DOHH2 (cell line): ENCODE measurements around the gene RGMA.
A peak's percentile ranks its signal among the peaks of the same experiment; 100 is the strongest.

ENCODE experiments used
- H3F3A ChIP-seq: fragments of 200-600 bp; sonication (generic), shearing (Covaris generic); 2 replicates; pipeline ENCODE4 v1.6.0; 2016; ENCODE audit warnings: antibody characterized with exemption, mild to moderate bottlenecking; ENCODE audit not compliant: control insufficient read depth, insufficient read depth
- H3K27ac ChIP-seq: fragments of 200-600 bp; sonication (generic); 2 replicates; pipeline ENCODE4 v1.5.1; 2014; ENCODE audit warnings: low read depth, mild to moderate bottlenecking, low read length, moderate library complexity
- H3K27me3 ChIP-seq: fragments of 200-600 bp; sonication (generic); 2 replicates; pipeline ENCODE4 v1.6.1; 2014; ENCODE audit warnings: mild to moderate bottlenecking, low read length, mixed read lengths; ENCODE audit not compliant: control insufficient read depth
- H3K36me3 ChIP-seq: fragments of 200-600 bp; sonication (generic); 2 replicates; pipeline ENCODE4 v1.6.1; 2014; ENCODE audit warnings: mild to moderate bottlenecking, low read length, moderate library complexity, mixed read lengths; ENCODE audit not compliant: control insufficient read depth
- H3K4me1 ChIP-seq: fragments of 200-600 bp; sonication (generic); 2 replicates; pipeline ENCODE4 v1.6.1; 2014; ENCODE audit warnings: mild to moderate bottlenecking, low read length, mixed read lengths; ENCODE audit not compliant: control insufficient read depth
- H3K4me2 ChIP-seq: fragments of 200-600 bp; sonication (generic); 2 replicates; pipeline ENCODE4 v1.6.0; 2014; ENCODE audit warnings: mild to moderate bottlenecking, low read length, moderate library complexity
- H3K4me3 ChIP-seq: fragments of 200-600 bp; sonication (generic); 2 replicates; pipeline ENCODE4 v1.5.1; 2014; ENCODE audit warnings: mild to moderate bottlenecking, low read length, mixed read lengths
- H3K79me2 ChIP-seq: fragments of 200-600 bp; sonication (generic); 2 replicates; pipeline ENCODE4 v1.6.1; 2014; ENCODE audit warnings: mild to moderate bottlenecking, low read length, mixed read lengths; ENCODE audit not compliant: control insufficient read depth
- H3K9me2 ChIP-seq: fragments of 200-600 bp; sonication (generic); replicated peaks from 2 replicates; pipeline ENCODE4 v1.6.1; 2014; ENCODE audit warnings: mild to moderate bottlenecking, low read length, mixed read lengths; ENCODE audit not compliant: control insufficient read depth
- H3K9me3 ChIP-seq: fragments of 200-600 bp; sonication (generic); 2 replicates; pipeline ENCODE4 v1.6.1; 2014; ENCODE audit warnings: antibody characterized with exemption, low read length, mixed read lengths; ENCODE audit not compliant: control insufficient read depth, insufficient read depth
- H4K20me1 ChIP-seq: fragments of 200-600 bp; sonication (generic); 2 replicates; pipeline ENCODE4 v1.6.0; 2014; ENCODE audit warnings: low read depth, mild to moderate bottlenecking, antibody characterized with exemption, low read length, moderate library complexity; ENCODE audit not compliant: control insufficient read depth, insufficient read depth
- CTCF ChIP-seq: fragments of 200-600 bp; sonication (generic); IDR thresholded peaks from one replicate; pipeline ENCODE4 v1.5.1; 2014; ENCODE audit warnings: antibody characterized with exemption, mild to moderate bottlenecking, low read depth, low read length; ENCODE audit not compliant: poor library complexity, severe bottlenecking
- EZH2phosphoT487 ChIP-seq: fragments of 200-600 bp; sonication (generic); IDR thresholded peaks from 2 replicates; pipeline ENCODE4 v1.6.1; 2017; ENCODE audit warnings: borderline replicate concordance, mild to moderate bottlenecking, antibody characterized with exemption, low read length, moderate library complexity, mixed read lengths

Gene RGMA

GRCh38 chr15:93088200-93088980 lies 621 bp downstream of the RGMA start:
- H3K9me2 ChIP-seq, result no peaks in the 10 kb centered on the region
- H3K4me2 ChIP-seq, result no peak overlapping the region
- no peaks in the 10 kb centered on the region for H3F3A ChIP-seq
- no peak overlapping the region for H3K4me3 ChIP-seq
- TF ChIP-seq EZH2phosphoT487 (no peak), CTCF (no peak)
- no peaks in the 10 kb centered on the region for H3K79me2 ChIP-seq
- H3K4me1 ChIP-seq, result no peaks in the 10 kb centered on the region
- H3K27me3 ChIP-seq, result peaks cover 23% of the 10 kb centered on the region
- H3K27ac ChIP-seq, result no peak overlapping the region
- no peaks in the 10 kb centered on the region for H3K36me3 ChIP-seq
- no peaks in the 10 kb centered on the region for H4K20me1 ChIP-seq
- H3K9me3 ChIP-seq, result no peaks in the 10 kb centered on the region

- H4K20me1 ChIP-seq, result no peaks in the 10 kb centered on the region
- H3K9me3 ChIP-seq, result no peaks in the 10 kb centered on the region
- no peaks in the 10 kb centered on the region for H3K4me1 ChIP-seq
- H3K36me3 ChIP-seq, result no peaks in the 10 kb centered on the region
- H3K4me3 ChIP-seq, result no peak overlapping the region
- no peak overlapping the region for H3K4me2 ChIP-seq
- peaks cover 23% of the 10 kb centered on the region for H3K27me3 ChIP-seq
- H3K79me2 ChIP-seq, result no peaks in the 10 kb centered on the region
- H3K9me2 ChIP-seq, result no peaks in the 10 kb centered on the region
- TF ChIP-seq EZH2phosphoT487, result no peak
- TF ChIP-seq CTCF, result peak; percentile 89
- no peak overlapping the region for H3K27ac ChIP-seq
- H3F3A ChIP-seq, result no peaks in the 10 kb centered on the region
These were observed 1.2 kb downstream of the RGMA start for GRCh38 chr15:93087825-93088199.

DNA sequence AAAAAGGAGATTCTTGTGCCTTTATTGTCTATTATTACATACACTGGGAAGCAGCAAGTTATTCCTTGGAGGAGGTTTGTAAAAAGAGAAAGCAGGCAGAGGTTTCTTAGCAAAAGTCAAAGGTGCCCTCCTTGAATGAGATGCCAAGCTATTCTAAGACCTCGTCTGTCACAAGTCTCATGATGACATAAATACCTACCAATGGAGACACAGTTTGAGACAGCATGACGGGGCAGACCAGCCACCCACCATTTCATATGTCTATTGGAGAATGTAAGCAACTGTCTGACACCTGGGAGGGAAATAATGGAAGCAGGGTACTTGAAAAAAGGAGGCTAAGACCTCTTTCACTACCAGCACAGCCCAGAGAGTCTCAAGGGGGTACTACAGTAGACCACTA lies 2.2 kb downstream of the RGMA start:
- no peak overlapping the region for H3K4me2 ChIP-seq
- H3K79me2 ChIP-seq, result no peaks in the 10 kb centered on the region
- no peaks in the 10 kb centered on the region for H4K20me1 ChIP-seq
- no peaks in the 10 kb centered on the region for H3K9me2 ChIP-seq
- no peak overlapping the region for H3K4me3 ChIP-seq
- H3K27ac ChIP-seq, result no peak overlapping the region
- H3F3A ChIP-seq, result no peaks in the 10 kb centered on the region
- H3K4me1 ChIP-seq, result no peaks in the 10 kb centered on the region
- TF ChIP-seq CTCF, result no peak
- no peak for TF ChIP-seq EZH2phosphoT487
- H3K27me3 ChIP-seq, result peaks cover 23% of the 10 kb centered on the region
- H3K36me3 ChIP-seq, result no peaks in the 10 kb centered on the region
- no peaks in the 10 kb centered on the region for H3K9me3 ChIP-seq
